PC-9 (cell line): ENCODE data around the gene ERBB2.

ENCODE experiments used
- EZH2 ChIP-seq: fragments of 200-600 bp; sonication (generic); IDR thresholded peaks from 2 replicates; pipeline ENCODE4 v1.8.0; 2017; ENCODE audit warnings: antibody characterized with exemption, low read depth
- TF ChIP-seq, protein P1 (sequence below): fragments of 200-600 bp; sonication (generic); conservative IDR thresholded peaks from 2 replicates; pipeline ENCODE4 v1.6.1; 2017; ENCODE audit warnings: mixed run types, antibody characterized with exemption, mild to moderate bottlenecking, moderate library complexity

DNA sequence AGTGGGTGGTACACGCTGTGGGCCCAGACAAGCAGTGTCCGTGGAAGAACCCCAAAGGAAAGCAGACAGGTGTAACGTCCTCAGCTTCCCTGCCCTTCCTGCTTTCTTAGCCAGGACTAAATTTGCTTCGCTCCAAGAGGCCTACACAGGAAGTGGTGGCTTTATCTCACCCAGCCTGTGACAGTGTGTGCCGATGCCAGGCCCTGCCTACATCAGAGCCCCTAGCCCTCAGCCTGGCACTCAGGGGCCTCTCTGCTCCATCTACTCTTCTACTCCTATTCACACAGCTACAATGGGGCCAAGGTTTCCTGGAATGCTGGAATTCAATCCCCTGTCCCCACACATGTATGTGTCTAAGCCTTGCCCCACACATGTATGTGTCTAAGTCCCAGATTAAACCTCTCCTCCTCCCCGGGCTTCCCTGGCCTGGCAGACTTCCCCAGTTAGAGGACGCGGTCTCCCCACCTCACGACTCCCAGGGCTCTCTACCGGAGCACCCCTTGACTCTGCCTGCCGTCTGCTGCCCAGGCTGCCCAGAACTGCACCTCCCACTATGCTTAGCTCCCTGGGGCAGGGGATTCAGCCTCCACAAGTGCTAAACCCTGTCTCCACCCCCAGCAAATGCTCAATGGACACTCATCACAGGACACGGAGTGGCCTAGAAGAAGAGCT is 20.2 kb upstream of the ERBB2 start:
- TF ChIP-seq, protein P1, sequence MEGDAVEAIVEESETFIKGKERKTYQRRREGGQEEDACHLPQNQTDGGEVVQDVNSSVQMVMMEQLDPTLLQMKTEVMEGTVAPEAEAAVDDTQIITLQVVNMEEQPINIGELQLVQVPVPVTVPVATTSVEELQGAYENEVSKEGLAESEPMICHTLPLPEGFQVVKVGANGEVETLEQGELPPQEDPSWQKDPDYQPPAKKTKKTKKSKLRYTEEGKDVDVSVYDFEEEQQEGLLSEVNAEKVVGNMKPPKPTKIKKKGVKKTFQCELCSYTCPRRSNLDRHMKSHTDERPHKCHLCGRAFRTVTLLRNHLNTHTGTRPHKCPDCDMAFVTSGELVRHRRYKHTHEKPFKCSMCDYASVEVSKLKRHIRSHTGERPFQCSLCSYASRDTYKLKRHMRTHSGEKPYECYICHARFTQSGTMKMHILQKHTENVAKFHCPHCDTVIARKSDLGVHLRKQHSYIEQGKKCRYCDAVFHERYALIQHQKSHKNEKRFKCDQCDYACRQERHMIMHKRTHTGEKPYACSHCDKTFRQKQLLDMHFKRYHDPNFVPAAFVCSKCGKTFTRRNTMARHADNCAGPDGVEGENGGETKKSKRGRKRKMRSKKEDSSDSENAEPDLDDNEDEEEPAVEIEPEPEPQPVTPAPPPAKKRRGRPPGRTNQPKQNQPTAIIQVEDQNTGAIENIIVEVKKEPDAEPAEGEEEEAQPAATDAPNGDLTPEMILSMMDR = no peak
- TF ChIP-seq EZH2 = no peak
